Measurements from ENCODE around the gene SRGAP2C.
"Not testable (repeated sequence)": the region's sequence is repeated elsewhere in the genome, so short reads cannot be mapped to it uniquely, and the experiment has no call there.

- not testable (repeated sequence) for TF ChIP-seq CTCF, EP300 (IDR thresholded peaks at IDR 0.05)
Measured at GRCh38 chr1:121165296-121165695, 19.5 kb upstream of the SRGAP2C start.
